ENCODE data around the gene BNC2.

The BNC2 gene

DNA sequence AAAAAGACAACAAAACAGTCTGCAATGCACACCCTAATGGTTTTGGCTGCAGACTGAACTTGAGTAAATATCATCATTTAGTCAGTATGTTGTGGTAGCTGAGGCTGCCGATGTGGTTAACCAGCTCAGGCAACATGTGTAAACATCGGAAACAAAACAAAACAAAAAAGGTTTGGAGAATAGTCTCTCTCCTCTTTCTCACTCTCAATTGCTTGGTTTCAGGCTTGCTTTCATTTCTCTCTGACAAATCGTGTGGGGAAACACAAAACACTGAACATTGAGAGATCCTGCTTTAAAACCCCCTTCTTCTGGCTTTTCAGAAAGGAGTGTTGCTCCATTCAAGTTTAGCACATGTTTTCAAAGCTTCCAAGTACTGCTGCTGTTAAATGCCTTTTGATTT is 453.3 kb downstream of the BNC2 start:
- CTCF ChIA-PET = interaction anchor here (1.3 kb wide), 1 partner anchor 10 kb away, joined by 3 read pairs; no protein-coding TSS in a partner anchor
- DNase-seq (ENCODE audit: extremely low spot score) = no peak
- TF ChIP-seq, protein P1, sequence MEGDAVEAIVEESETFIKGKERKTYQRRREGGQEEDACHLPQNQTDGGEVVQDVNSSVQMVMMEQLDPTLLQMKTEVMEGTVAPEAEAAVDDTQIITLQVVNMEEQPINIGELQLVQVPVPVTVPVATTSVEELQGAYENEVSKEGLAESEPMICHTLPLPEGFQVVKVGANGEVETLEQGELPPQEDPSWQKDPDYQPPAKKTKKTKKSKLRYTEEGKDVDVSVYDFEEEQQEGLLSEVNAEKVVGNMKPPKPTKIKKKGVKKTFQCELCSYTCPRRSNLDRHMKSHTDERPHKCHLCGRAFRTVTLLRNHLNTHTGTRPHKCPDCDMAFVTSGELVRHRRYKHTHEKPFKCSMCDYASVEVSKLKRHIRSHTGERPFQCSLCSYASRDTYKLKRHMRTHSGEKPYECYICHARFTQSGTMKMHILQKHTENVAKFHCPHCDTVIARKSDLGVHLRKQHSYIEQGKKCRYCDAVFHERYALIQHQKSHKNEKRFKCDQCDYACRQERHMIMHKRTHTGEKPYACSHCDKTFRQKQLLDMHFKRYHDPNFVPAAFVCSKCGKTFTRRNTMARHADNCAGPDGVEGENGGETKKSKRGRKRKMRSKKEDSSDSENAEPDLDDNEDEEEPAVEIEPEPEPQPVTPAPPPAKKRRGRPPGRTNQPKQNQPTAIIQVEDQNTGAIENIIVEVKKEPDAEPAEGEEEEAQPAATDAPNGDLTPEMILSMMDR (IDR thresholded peaks at IDR 0.05; ENCODE audit: control extremely low read depth, extremely low read depth, low read depth, missing control alignments) = no peak
- POLR2A ChIA-PET = no interaction called here

DNA sequence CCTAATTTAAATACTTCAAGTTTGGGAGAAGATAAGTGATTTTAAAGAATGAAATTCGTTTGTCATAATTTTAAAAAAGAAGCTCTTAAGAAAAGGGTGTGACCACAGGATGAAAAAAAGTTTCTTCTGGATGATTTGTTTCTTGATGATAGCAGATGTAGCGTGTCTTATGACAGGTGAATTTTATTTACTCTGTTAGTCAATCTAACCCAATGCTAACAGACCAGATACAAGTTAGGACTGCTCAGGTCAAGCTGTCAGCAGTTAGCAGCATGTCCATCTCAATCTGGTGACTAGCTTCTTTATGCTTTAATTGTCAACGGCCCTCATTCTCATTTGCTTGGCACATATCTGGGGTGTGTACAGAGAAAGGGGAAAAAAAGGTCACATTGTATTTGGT is 456.0 kb downstream of the BNC2 start:
- TF ChIP-seq, protein P1 (IDR thresholded peaks at IDR 0.05; ENCODE audit: control extremely low read depth, extremely low read depth, low read depth, missing control alignments) = no peak
- no peak for DNase-seq (ENCODE audit: extremely low spot score)
- ChIA-PET POLR2A (no interaction called here), CTCF (no interaction called here)

DNA sequence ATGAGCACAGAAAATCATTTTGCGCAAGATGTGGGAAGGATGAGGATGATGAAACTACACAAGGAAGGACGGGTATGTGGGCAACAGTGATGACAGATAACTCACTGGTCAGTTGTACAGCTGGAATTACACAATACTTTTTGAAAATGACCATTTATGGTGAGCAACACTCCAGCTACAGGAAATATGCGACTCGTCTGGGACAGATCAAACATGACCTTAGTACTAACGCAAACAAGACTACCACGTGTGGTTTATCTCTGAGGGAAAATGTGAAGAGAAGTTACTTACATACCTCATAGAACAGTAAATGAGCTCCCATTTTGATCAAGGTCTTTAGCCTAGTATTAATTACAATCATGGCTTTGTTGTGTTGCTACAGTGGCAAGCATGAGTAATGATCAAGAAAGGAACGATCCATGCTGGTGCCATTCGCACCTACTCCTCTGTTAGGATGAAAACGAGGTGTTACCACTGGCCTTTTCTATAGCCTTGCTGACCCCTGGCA is 456.9 kb downstream of the BNC2 start:
- DNase-seq (ENCODE audit: extremely low spot score) = no peak
- CTCF ChIA-PET = no interaction called here
- TF ChIP-seq, protein P1 (IDR thresholded peaks at IDR 0.05; ENCODE audit: control extremely low read depth, extremely low read depth, low read depth, missing control alignments) = no peak
- POLR2A ChIA-PET = no interaction called here

DNA sequence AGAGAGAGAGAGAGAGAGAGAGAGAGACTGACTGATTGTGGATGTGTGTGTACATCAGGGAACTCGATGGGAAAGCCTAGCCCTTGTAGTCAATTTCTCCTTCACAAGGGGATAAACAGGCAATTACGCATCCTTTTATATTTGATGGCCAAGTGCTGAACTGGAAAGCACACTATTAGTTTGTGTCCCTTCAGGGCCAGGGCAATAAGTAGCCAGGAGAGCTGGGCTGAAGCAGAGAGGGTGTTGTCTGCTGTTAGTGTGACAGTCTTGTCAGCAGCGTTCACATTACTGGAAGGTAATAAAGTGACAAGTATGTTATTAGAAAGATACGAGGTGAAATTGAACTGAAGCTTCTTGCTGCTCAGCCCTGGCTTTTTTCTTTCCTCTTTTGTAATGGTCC is 457.7 kb downstream of the BNC2 start:
- POLR2A ChIA-PET = no interaction called here
- TF ChIP-seq, protein P1 (IDR thresholded peaks at IDR 0.05; ENCODE audit: control extremely low read depth, extremely low read depth, low read depth, missing control alignments) = no peak
- DNase-seq (ENCODE audit: extremely low spot score) = no peak
- CTCF ChIA-PET = no interaction called here

DNA sequence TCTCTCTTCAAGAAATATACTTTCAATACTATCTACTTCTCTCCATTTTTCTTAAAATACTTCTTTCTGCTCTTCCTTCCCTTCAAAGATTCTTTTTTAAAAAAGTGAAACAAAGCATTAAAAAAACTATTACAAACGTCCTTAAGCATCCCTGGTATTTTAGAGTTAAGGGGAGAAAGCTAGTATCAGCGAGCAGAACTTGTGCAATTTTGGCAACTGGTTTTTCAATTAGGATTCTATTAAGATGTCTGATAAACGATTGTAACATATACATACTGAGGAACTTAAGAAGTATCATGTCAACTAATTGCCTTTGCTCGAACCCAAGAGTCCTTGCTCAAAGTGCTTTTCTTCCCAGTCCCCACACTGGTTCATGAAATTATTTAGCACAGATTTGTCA is 459.2 kb downstream of the BNC2 start:
- no peak for DNase-seq (ENCODE audit: extremely low spot score)
- ChIA-PET POLR2A (no interaction called here), CTCF (no interaction called here)
- TF ChIP-seq, protein P1 (IDR thresholded peaks at IDR 0.05; ENCODE audit: control extremely low read depth, extremely low read depth, low read depth, missing control alignments) = no peak

DNA sequence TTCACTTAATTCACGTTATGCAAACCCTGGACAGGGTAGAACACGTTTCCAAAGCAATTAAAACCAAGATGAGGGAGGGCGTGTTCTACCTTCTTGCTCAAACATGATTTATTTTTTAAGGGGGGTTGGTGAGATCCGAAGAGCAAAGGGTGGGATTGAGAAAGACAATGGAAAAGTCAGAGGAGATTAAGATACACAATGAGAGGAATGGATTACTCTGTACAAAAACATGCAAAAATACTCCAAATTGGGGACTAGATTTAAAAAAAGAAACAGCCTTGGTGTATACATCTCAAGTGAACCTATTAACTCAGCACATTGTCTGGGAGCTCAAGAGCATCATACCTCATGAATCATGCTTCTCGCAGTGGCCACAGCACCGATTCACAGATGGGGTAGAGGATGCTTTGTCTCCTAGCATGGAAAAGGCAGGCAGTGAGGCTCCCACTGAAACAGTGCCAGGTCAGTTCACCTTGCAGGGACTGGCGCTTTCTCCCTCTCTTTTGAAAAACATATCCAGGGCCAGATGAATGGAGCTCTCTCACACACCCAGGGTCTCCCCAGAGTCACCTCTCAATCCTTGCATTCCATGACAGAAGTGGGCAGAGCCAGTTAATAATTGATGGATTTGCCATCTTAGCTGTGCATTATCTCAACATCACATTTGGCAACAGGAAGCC is 459.7 kb downstream of the BNC2 start:
- ChIA-PET CTCF (no interaction called here), POLR2A (no interaction called here)
- TF ChIP-seq, protein P1 (IDR thresholded peaks at IDR 0.05; ENCODE audit: control extremely low read depth, extremely low read depth, low read depth, missing control alignments) = no peak
- DNase-seq (ENCODE audit: extremely low spot score) = no peak

Measured in GM10248 (cell line).